Breast epithelium (tissue), 4 donors: ENCODE measurements around the gene TMEM43. TPM values are rescaled to one million over a fixed set of nuclear protein-coding genes. Genes with fewer than 3 reads are reported as not detected.
"Not testable (repeated sequence)": the region's sequence is repeated elsewhere in the genome, so short reads cannot be mapped to it uniquely, and the experiment has no call there.

Experiments
- DNase-seq, 2 donors: peaks; one replicate each; pipeline ENCODE4 v3.0.0-alpha.2; 2019; ENCODE audit warnings: low spot score in 2 of 2
- H3K27ac ChIP-seq, 2 donors: fragments of 200-600 bp; sonication (generic) in 1 of 2; one replicate each; pipeline ENCODE4 v1.5.1; 2016 to 2019; ENCODE audit warnings: mild to moderate bottlenecking in 1 of 2
- H3K27me3 ChIP-seq, 2 donors: fragments of 200-600 bp; sonication (generic) in 1 of 2; one replicate each; pipeline versions ENCODE4 v1.5.1 to v1.6.0; 2017 to 2019; ENCODE audit warnings: control low read depth in 1 of 2, mild to moderate bottlenecking in 1 of 2
- H3K36me3 ChIP-seq: fragments of 200-600 bp; one replicate; pipeline ENCODE4 v1.5.1; 2019
- H3K4me1 ChIP-seq, 2 donors: fragments of 200-600 bp; sonication (generic); one replicate each; pipeline ENCODE4 v1.5.1; 2016 to 2019; ENCODE audit warnings: control low read depth in 1 of 2
- H3K4me3 ChIP-seq, 3 donors: fragments of 200-600 bp; sonication (generic); 1 replicate in 2 of 3; 2 replicates in 1 of 3; pipeline ENCODE4 v1.5.1; 2016 to 2019; ENCODE audit warnings: mild to moderate bottlenecking in 3 of 3, moderate library complexity in 2 of 3
- H3K9me3 ChIP-seq, 2 donors: fragments of 200-600 bp; sonication (generic) in 1 of 2; one replicate each; pipeline ENCODE4 v1.5.1; 2016 to 2019; ENCODE audit warnings: control low read depth in 1 of 2
- CTCF ChIP-seq, 3 donors: fragments of 450-650 bp; IDR thresholded peaks; one replicate each; pipeline ENCODE4 v1.5.1; 2016 to 2017; ENCODE audit warnings: antibody characterized with exemption in 3 of 3, mild to moderate bottlenecking in 3 of 3, moderate library complexity in 3 of 3
- POLR2A ChIP-seq: fragments of 450-650 bp; IDR thresholded peaks from one replicate; pipeline ENCODE4 v1.6.1; 2016; ENCODE audit warnings: antibody characterized with exemption, mild to moderate bottlenecking, moderate library complexity
- POLR2AphosphoS5 ChIP-seq, 3 donors: sonication (generic); formaldehyde crosslinking; IDR thresholded peaks; one replicate each; pipeline ENCODE4 v1.6.1; 2017; ENCODE audit warnings: antibody characterized with exemption in 3 of 3
- intact Hi-C: fragments of 100-400 bp; cut with DNase I; formaldehyde crosslinking; loops from one replicate; pipeline ENCODE4 v1.15.1; 2023; ENCODE audit warnings: low total_unique reads
- total RNA-seq, 3 donors: library from RNA; depleted of rRNA; stranded (reverse); fragments of >200 nt; gene quantifications; one replicate each; pipeline ENCODE4 v1.1.0, GENCODE V29; 2016

Gene TMEM43
- total RNA-seq, 3 donors from 2014 or later = 90.5 to 170 (median 93.4) TPM

- Histone ChIP-seq H3K27me3 (no peaks in the 10 kb centered on the region), H3K27ac (no peak overlapping the region), H3K4me1 (peaks cover 0 to 10% of the 10 kb centered on the region in 2 donors), H3K4me3 (no peak overlapping the region), H3K9me3 (no peaks in the 10 kb centered on the region), H3K36me3 (no peaks in the 10 kb centered on the region)
- DNase-seq = no peak
- TF ChIP-seq POLR2AphosphoS5 (IDR thresholded peaks at IDR 0.05) (no peak), CTCF (IDR thresholded peaks at IDR 0.05) (no peak), POLR2A (no peak)
- intact Hi-C loops = loop anchor here (10.0 kb wide), 1 partner anchor 225 kb away; no protein-coding TSS in a partner anchor
Measured at GRCh38 chr3:14119651-14120050, 5.2 kb upstream of the TMEM43 start.

GRCh38 chr3:14120111-14120920 lies 4.5 kb upstream of the TMEM43 start:
- no peak for DNase-seq
- Histone ChIP-seq H3K9me3 (no peaks in the 10 kb centered on the region), H3K27me3 (no peaks in the 10 kb centered on the region), H3K27ac (no peak overlapping the region), H3K4me1 (peaks cover 0 to 10% of the 10 kb centered on the region in 2 donors), H3K36me3 (no peaks in the 10 kb centered on the region), H3K4me3 (no peak overlapping the region)
- TF ChIP-seq CTCF (IDR thresholded peaks at IDR 0.05) (no peak), POLR2A (no peak), POLR2AphosphoS5 (IDR thresholded peaks at IDR 0.05) (no peak)
- intact Hi-C loops = loop anchor here (10.0 kb wide), 1 partner anchor 226 kb away; no protein-coding TSS in a partner anchor

GRCh38 chr3:14120921-14121448 lies 3.9 kb upstream of the TMEM43 start:
- DNase-seq = not testable (repeated sequence)
- intact Hi-C loops = loop anchor here (10.0 kb wide), 1 partner anchor 226 kb away; no protein-coding TSS in a partner anchor

GRCh38 chr3:14121859-14122258 lies 3.0 kb upstream of the TMEM43 start:
- no peaks in the 10 kb centered on the region for H3K36me3 ChIP-seq
- intact Hi-C loops = loop anchor here (10.0 kb wide), 1 partner anchor 227 kb away; no protein-coding TSS in a partner anchor
- DNase-seq = no peak
- no peak overlapping the region for H3K4me3 ChIP-seq
- H3K27ac ChIP-seq = no peak overlapping the region
- no peaks in the 10 kb centered on the region for H3K9me3 ChIP-seq
- H3K4me1 ChIP-seq = peaks cover 0 to 21% of the 10 kb centered on the region in 2 donors
- no peaks in the 10 kb centered on the region for H3K27me3 ChIP-seq
- TF ChIP-seq POLR2AphosphoS5 (IDR thresholded peaks at IDR 0.05) = no peak
- TF ChIP-seq CTCF (IDR thresholded peaks at IDR 0.05) = no peak
- TF ChIP-seq POLR2A = no peak

More at GRCh38 chr3:14120921-14121448, 3.9 kb upstream of the TMEM43 start:
- not testable (repeated sequence) for H3K36me3 ChIP-seq, H3K4me3 ChIP-seq, H3K9me3 ChIP-seq, H3K27me3 ChIP-seq, H3K27ac ChIP-seq
- peaks cover 0 to 12% of the 10 kb centered on the region in 2 donors for H3K4me1 ChIP-seq

- DNase-seq = no peak
- H3K9me3 ChIP-seq = no peaks in the 10 kb centered on the region
- H3K4me1 ChIP-seq = peaks cover 0 to 23% of the 10 kb centered on the region in 2 donors
- H3K27me3 ChIP-seq = no peaks in the 10 kb centered on the region
- H3K4me3 ChIP-seq = no peak overlapping the region
- H3K36me3 ChIP-seq = no peaks in the 10 kb centered on the region
- no peak overlapping the region for H3K27ac ChIP-seq
- intact Hi-C loops = loop anchor here (10.0 kb wide), 1 partner anchor 228 kb away; no protein-coding TSS in a partner anchor
- no peak for TF ChIP-seq POLR2AphosphoS5 (IDR thresholded peaks at IDR 0.05)
Measured at GRCh38 chr3:14122301-14122700, 2.6 kb upstream of the TMEM43 start.
